GM15510 (cell line): Measurements from ENCODE around the gene SIGLEC1.

Experiments
- POLR2A ChIP-seq: IDR thresholded peaks from 3 replicates; pipeline ENCODE4 v1.6.1; 2011; ENCODE audit warnings: borderline replicate concordance; ENCODE audit not compliant: insufficient read length; ENCODE audit errors: extremely low read depth

Gene SIGLEC1

DNA sequence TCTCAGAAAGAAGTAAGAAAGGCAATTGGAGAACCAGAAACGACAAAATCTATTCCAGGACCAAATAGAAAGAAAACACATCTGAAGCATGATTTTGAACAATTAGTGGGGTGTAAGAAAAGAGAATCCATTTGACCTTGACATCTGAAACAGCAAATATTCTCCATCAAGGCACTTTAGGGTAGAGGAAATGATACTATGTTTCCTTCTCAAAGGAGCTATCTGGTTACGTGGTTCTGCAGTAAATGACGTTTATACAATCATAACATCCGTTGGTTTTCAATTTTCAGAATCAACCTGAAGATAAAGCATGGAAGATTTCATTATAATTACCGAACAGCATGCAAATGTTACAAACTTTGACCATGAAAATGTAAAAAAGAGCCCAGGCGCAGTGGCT is 8.2 kb upstream of the SIGLEC1 start:
- TF ChIP-seq POLR2A = no peak

DNA sequence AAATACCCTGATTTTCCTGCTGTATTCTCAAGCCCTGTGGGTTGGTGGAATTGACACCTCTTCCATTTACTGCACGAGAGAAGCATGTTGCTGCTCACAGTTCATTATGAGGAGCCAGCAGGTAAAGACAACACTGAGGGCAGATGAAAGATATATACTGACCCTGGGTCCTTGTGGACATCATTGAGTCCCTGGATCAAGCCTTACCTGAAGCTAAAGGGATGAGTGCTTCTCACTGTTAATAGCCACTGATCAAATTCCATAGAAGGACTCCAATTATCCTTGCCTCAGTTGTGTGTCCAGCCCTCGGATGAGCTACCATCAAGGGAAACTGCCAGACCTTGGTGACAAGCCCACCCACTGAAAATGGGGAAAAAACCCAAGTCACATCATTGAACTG is 7.7 kb upstream of the SIGLEC1 start:
- TF ChIP-seq POLR2A = no peak

DNA sequence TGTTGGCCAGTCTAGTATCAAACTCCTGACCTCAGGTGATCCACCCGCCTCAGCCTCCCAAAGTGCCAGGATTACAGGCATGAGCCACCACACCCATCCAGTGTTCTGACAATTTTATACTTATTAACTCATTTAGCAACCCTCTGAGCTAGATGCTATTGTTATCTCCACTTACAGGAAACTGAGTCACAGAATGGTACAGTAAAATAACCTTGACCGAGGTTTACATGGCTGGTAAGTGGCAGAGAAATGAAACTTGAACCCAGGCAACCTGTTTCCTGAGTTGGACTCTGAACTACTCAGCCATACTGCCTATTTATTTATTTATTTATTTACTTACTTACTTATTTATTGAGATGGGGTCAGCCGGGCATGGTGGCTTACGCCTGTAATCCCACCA is 6.6 kb upstream of the SIGLEC1 start:
- no peak for TF ChIP-seq POLR2A

DNA sequence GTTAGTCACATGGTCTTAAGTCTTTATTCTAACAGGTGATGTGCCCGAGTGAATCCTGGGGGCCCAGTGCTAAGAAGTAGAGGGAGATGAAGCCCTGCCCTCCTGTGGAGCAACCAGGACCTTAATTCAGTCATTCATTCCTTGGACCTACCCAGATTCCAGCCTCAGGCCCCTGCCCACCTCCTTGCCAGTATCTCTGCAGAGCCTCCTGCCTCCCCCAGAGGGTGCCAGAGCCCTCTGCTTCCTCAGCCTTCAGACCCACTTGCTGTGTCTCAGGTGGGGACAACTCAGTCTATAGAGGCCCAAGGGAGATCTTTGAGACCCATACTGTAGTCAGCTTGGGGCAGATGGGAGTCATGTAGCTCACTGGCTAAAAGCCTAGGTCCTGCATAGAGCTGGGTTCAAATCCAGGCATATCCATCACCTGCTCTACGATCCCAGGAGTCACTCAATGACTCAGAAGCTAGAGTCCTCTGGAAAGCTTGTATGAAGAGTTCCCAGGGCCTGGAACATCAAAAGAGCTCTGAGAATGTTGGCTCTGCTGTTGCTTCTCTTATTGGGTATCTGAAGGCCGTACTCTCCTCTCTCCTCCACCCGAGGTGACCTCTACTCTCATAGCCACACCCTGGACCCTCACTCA is 3.9 kb upstream of the SIGLEC1 start:
- no peak for TF ChIP-seq POLR2A

DNA sequence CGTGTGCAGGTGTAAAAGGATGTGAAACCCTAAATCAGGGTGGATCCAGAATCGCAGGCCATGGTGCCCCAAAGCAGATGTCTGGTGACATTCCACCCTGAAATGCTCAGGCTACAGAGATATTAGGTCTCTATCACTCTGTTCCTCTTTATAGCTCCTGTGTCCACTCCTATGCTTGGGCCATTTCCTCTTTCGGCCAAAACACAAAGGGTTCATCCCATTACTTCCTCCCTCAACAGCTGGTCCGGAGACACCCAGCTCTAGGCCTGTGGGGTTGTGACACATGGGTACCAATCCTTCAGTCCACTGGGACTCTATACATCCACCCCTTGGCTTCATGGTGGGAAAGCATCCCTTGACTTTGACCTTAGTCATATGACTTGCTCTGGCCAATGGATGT is 1.7 kb upstream of the SIGLEC1 start:
- no peak for TF ChIP-seq POLR2A

DNA sequence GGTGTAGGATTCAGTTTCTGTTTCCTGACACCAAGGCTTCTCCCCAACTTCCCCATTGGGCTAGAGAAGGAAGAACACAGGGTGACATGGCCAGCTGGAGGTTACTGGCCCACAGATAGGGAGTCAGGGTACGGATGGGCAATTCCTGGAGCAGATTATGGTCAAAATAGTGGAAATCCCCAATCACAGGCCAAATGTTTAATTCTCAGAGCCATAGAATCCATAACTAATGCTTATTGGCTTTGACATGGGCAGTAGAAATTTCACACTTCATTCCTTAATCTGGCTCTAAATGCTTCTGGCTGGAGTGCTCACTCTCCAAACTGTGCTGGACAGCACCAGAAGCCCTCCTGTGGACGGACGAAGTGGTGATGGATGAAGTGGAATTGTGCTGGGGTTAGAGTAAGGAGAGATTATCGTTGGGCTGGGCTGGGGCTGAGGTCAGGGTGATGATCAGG is 887 bp downstream of the SIGLEC1 start:
- TF ChIP-seq POLR2A = no peak

DNA sequence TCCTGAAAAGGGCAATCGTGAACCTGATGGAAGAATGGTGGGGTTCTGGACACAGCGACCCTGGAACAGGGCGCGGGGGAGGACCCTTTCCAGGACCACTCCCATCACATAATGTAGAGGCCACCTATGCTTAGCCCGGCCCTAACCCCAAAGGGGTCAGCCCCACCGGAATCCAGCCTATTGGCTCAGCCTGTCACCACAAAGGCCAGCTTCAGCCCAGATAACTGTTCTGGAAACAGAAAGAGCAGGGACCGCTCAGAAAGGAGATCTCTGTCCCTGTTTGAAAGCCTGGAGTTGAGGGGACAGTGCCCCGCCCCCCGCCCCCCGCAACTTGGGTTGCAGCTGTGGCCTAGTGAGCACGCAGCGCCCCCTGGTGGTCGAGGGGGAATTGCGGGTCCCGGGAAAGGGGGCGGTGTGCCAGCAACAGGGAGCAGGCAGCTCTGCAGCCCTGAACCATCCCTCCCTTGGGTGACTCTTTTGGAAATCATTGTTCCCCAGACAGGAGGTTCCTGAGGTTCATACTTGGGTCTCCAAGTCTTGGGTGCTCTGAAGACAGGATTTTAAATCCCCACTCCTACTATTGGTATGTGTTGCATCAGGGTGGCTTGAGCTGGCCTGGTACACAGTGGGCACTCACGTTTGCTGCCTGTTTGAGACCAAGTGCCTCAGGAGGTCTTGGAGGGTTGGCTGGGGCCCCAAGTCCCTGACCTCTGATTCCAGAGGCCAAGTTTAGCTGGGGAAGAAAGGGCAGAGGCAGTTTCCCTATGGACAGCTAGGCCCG is 1.5 kb downstream of the SIGLEC1 start:
- no peak for TF ChIP-seq POLR2A

DNA sequence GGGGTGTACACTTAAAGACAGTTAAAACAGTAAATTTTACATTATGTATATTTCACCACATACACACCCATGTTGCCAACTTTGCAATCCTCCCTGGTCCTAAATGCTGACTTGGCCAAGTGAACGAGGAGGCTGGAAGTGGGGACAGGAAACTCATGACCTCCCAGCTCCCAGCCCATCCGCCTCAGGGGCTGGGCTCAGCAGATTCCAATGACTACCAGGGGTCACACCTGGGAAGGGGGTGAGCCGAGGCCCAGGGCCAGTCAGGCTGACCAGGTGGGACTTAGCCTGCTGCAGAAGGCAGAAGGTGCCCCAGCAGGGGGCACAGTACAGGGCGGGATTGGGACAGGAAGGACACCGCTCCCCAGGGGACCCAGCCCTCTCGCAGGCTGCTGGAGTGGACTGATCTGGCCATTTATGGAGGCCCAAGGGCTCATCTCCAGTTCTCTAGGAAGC is 2.4 kb downstream of the SIGLEC1 start:
- no peak for TF ChIP-seq POLR2A

DNA sequence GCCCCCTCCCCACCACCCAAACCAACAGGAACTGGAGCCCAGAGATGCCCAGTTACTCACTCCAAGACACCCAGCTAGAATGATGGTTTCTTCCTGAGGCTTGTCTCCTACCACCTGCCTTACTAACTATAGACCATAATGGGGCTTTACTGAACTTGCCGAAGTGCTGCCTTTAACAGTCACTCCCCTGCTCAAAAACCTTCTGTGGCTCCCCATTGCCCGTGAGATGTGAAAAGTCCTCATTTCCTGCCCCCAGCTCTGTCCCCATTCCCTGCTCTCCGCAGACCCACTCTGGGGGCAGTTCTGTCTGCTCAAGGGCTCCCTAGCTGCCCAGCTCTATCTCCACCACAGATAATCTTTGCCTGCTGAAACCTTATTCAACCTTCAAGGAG is 4.9 kb downstream of the SIGLEC1 start:
- TF ChIP-seq POLR2A = no peak

DNA sequence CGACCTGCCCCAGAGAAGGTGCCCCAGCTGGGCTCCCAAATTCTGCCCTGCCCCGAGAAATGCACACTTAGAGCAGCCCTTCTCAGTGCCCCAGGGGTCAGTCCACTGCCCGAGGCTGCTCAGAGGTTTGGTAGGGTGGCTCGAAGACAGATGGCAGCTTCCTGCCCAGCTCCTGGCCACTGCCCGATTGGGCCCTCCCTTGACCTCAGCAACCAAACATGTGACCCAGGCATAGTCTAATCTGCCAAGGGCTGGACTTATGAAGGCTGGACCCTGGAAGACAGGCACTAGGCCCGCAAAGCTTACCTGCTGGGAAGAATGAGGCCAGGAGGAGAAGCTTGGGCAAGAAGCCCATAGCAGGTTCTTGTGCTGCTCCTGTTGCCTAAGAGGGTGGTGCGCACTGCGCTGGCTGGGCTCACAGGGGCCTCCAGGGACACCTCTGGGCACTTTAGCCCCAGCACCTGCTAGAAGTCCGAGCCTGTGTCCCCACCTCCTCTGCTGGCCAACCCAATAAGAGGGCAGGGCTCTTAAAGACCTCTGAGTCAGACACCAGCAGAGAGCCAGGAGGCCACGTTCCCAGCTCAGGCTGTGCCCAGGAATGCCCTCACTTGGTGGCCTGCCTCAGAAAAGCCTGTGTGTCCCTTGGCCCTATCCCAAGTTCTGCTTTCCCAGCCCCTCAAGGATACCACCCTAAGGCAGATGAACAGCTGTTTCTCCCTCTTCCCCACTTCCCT is 5.5 kb downstream of the SIGLEC1 start:
- TF ChIP-seq POLR2A = no peak

DNA sequence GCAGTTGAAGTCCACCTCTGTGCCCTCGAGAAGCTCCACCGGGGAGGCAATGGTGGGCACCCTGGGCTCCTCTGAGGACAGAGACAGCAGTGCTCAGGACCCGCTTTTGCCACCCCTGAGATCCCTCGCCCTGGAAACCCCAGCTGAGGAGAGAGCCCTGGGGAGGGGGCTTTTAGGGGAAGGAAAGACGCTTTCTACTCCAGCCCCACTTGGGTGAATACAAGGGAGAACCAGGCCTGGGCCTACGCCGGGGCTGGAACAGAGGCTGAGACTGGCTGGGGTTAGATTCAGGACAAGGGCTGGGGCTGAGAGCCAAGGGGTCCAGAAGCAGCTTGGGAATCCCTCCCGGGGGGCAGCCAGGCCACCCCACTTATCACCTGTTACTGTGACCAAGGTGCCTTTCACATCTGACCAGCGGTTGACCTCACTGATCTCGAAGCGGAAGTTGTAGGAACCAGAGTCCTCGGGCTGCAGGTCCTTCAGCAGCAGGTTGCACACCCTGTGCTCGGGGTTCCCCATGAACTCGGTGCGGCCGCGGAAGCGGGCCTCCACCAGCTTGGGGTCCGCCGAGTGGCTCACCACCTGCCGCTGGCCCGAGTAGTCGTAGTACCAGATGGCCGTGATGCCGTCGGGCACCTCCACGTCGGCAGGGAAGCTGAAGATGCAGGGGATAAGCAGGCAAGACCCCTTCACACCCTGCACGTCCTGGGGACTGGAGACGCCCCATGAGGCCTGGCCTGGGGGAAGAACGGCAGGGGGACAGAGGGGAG is 6.2 kb downstream of the SIGLEC1 start:
- no peak for TF ChIP-seq POLR2A

DNA sequence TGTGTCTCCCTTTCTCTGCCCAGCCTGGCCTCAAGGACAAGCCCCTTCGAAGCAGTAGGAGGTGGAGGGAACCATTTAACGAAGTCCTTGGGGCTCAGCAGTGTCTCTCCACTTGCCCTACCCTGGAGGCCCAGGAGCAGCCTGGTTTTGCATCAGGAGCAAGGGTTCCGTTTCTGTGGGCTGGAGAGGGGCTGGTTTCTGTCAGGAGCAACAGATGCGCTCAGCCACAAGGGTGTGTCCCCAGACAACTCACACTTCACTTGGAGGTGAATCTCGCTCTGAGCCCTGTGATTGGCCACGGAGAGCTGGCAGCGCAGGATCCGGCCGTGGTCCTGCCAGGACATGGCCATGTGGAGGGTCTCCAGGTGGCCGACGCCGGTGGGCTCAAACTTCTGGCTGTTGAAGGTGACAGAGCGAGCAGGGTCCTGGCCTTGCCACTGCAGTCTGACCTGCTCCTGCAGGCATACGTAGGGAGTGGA is 6.9 kb downstream of the SIGLEC1 start:
- TF ChIP-seq POLR2A = no peak

DNA sequence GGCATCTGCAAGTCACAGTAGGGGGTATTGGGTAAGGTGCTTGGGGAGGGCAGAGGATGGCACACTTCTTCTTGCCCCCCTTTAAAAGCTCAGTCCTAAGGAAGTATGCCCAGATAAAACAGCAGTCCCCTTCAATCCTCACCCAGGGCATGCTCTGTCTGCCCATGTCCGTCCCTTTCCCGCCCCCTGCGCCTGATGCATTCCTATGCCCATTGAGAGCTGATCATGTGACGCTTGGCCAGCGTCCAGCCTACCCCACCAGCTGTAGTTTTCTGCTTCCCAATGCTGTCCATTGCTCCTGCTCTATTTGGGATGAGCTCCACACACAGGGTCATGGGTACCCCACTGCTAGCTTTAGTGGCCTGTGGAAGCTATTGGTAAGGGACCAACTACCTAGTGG is 8.3 kb downstream of the SIGLEC1 start:
- no peak for TF ChIP-seq POLR2A

DNA sequence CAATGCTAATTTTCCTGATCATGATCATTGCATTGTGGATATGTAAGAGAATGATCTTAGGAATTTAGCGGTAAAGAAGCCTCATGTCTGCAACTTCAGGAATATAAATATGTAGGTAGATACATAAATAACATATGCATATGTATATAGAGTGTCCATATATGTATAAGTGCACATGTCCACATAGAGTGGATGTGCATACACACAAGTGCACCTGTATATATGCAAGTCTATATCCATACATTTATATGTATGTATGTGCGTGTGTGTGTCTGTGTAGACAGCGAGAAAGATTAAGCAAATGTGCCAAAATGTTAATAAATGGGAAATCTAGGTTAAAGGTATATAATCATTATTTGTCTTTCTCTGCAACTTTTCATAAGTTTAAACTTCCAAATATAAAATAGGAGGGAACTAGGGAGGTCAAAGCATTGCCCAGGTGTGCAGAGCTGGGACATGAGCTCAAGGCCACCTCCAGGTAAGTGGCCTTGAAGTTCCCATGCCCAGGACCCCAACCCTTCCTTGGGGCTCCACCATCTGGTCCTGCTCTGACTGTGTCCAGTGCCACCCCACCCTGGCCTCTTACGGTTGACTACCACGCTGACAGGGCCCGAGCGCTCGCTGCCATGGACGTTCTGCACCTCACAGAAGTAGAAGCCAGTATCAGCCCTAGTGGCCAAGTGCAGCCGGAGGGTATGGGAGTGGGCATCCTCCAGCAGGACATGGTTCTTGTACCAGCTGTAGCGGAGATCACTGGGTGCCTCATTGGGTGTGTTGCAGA is 9.6 kb downstream of the SIGLEC1 start:
- no peak for TF ChIP-seq POLR2A

DNA sequence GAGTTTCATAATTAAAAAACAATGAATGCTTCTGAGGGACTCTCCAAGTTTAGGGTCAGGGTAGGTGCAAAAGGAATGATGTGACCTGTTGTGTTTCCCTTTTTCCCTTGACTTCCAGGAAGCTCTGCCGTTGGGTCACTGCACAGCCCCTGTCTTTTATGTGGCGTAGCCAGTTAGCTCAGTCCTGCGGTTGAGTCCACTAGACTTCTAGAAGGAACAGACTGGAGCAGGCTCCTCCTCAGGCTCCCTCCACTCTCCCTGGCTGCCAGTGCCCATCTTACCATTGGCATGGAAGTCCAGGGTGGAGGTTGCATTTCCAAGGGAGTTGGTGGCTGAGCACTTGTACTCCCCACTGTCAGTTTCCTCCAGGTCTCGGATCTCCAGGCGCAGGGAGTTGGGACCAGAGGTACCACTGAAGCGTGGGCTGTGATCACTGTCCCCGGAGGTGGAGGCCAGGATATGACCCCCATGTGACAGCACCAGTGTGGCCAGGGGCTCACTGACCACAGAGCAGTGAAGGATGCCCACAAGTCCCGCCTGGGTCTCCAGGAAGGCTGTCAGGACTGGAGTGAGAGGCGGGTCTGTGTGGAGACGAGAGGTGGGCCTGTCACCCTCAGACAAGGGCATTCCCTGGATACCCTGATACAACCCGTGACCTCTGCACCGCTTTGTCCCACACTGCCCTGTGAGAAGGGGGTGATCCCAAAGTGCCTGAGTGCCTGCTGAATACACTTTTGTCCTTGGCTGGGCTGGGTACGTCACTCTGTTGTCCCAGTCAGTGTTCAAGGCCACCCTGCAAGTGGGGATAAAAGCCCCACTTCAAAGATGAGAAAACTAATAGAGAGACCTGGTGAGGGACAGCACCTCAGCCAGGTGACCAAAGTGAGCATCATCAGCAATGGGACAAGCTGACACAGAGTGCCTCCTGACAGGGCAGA is 11.1 kb downstream of the SIGLEC1 start:
- no peak for TF ChIP-seq POLR2A
